HEK293 (cell line): Measurements from ENCODE around the gene RPUSD4.

Experiments used
- CTCF ChIA-PET: fragments of 350-600 bp; formaldehyde crosslinking; extraction: SDS; loops from one replicate; lab custom pipeline; 2021; ENCODE audit warnings: antibody characterized with exemption; lab: Yijun Ruan, JAX
- POLR2A ChIA-PET: fragments of 300-600 bp; formaldehyde crosslinking; extraction: SDS; loops from one replicate; lab custom pipeline; 2020; ENCODE audit warnings: antibody characterized with exemption, inconsistent platforms; lab: Yijun Ruan, JAX
- H3K27ac ChIP-seq: fragments of 200-500 bp; sonication (Bioruptor generic); 2 replicates; pipeline ENCODE4 v1.5.1; 2014; ENCODE audit warnings: low read depth, low read length, control low read depth, inconsistent platforms; ENCODE audit errors: extremely low read depth
- H3K36me3 ChIP-seq, 2 experiments: fragments of 200-500 bp in 1 of 2; sonication (Bioruptor generic) in 1 of 2; 1 replicate in 1 of 2; 2 replicates in 1 of 2; pipeline ENCODE4 v1.5.1; 2014 to 2017; ENCODE audit warnings: inconsistent platforms in 2 of 2, low read length in 2 of 2; ENCODE audit not compliant: control insufficient read depth in 2 of 2, insufficient read depth in 1 of 2
- H3K4me1 ChIP-seq: fragments of 200-500 bp; sonication (Bioruptor generic); 2 replicates; pipeline ENCODE4 v1.5.1; 2014; ENCODE audit warnings: mild to moderate bottlenecking, low read length, inconsistent platforms; ENCODE audit not compliant: control insufficient read depth, insufficient read depth
- H3K4me3 ChIP-seq: 2 replicates; pipeline ENCODE4 v1.5.1; 2011; ENCODE audit warnings: low read depth, mild to moderate bottlenecking, control low read depth, low read length, moderate library complexity
- H3K9me3 ChIP-seq: fragments of 200-500 bp; sonication (Bioruptor generic); 2 replicates; pipeline ENCODE4 v1.5.1; 2014; ENCODE audit warnings: low read depth, low read length, inconsistent platforms; ENCODE audit not compliant: control insufficient read depth, insufficient read depth
- GLIS1 ChIP-seq: fragments of 450-650 bp; formaldehyde crosslinking; IDR thresholded peaks from 2 replicates; pipeline ENCODE4 v1.5.1; 2016; ENCODE audit warnings: missing biosample characterization, missing genetic modification characterization
- KLF1 ChIP-seq: fragments of 450-650 bp; formaldehyde crosslinking; IDR thresholded peaks from 2 replicates; pipeline ENCODE4 v1.5.1; 2016; ENCODE audit warnings: missing biosample characterization, missing genetic modification characterization
- KLF7 ChIP-seq: fragments of 450-650 bp; formaldehyde crosslinking; IDR thresholded peaks from 2 replicates; pipeline ENCODE4 v1.5.1; 2016; ENCODE audit warnings: missing biosample characterization, missing genetic modification characterization, borderline replicate concordance
- TCF7L2 ChIP-seq: IDR thresholded peaks from 2 replicates; pipeline ENCODE4 v1.6.1; 2011; ENCODE audit warnings: low read depth, mild to moderate bottlenecking, inconsistent platforms, low read length, moderate library complexity, borderline replicate concordance
- ZBTB1 ChIP-seq: fragments of 450-650 bp; formaldehyde crosslinking; IDR thresholded peaks from 2 replicates; pipeline ENCODE4 v1.5.1; 2016; ENCODE audit warnings: missing biosample characterization, missing genetic modification characterization
- ZNF146 ChIP-seq: fragments of 450-650 bp; formaldehyde crosslinking; IDR thresholded peaks from 2 replicates; pipeline ENCODE4 v1.5.1; 2016; ENCODE audit warnings: missing biosample characterization, missing genetic modification characterization
- ZNF175 ChIP-seq: fragments of 450-650 bp; formaldehyde crosslinking; IDR thresholded peaks from 2 replicates; pipeline ENCODE4 v1.5.1; 2016; ENCODE audit warnings: missing biosample characterization, missing genetic modification characterization
- ZNF223 ChIP-seq: fragments of 450-650 bp; formaldehyde crosslinking; IDR thresholded peaks from 2 replicates; pipeline ENCODE4 v1.5.1; 2016; ENCODE audit warnings: missing biosample characterization, missing genetic modification characterization
- ZNF391 ChIP-seq: fragments of 450-650 bp; formaldehyde crosslinking; IDR thresholded peaks from 2 replicates; pipeline ENCODE4 v1.5.1; 2016; ENCODE audit warnings: low read depth, missing biosample characterization, missing genetic modification characterization, borderline replicate concordance
- ZNF433 ChIP-seq: fragments of 450-650 bp; formaldehyde crosslinking; IDR thresholded peaks from 2 replicates; pipeline ENCODE4 v1.5.1; 2016; ENCODE audit warnings: missing biosample characterization, missing genetic modification characterization, low read depth
- ZNF48 ChIP-seq: fragments of 450-650 bp; formaldehyde crosslinking; IDR thresholded peaks from 2 replicates; pipeline ENCODE4 v1.5.1; 2016; ENCODE audit warnings: missing biosample characterization, missing genetic modification characterization
- ZNF555 ChIP-seq: fragments of 450-650 bp; formaldehyde crosslinking; conservative IDR thresholded peaks from 2 replicates; pipeline ENCODE4 v1.5.1; 2017; ENCODE audit warnings: missing biosample characterization, mild to moderate bottlenecking, missing genetic modification characterization, inconsistent platforms
- ZNF561 ChIP-seq: fragments of 450-650 bp; IDR thresholded peaks from 2 replicates; pipeline ENCODE4 v1.5.1; 2018; ENCODE audit warnings: missing biosample characterization, missing genetic modification characterization, borderline replicate concordance
- ZNF621 ChIP-seq: fragments of 450-650 bp; formaldehyde crosslinking; IDR thresholded peaks from 2 replicates; pipeline ENCODE4 v1.5.1; 2017; ENCODE audit warnings: missing biosample characterization, missing genetic modification characterization
- ZNF792 ChIP-seq: fragments of 450-650 bp; formaldehyde crosslinking; IDR thresholded peaks from 2 replicates; pipeline ENCODE4 v1.5.1; 2016; ENCODE audit warnings: missing biosample characterization, missing genetic modification characterization
- TF ChIP-seq, protein P1 (sequence below): fragments of 450-650 bp; formaldehyde crosslinking; IDR thresholded peaks from 2 replicates; pipeline ENCODE4; 2016; ENCODE audit warnings: missing biosample characterization, missing genetic modification characterization
- TF ChIP-seq, protein P2 (sequence below): fragments of 450-650 bp; formaldehyde crosslinking; IDR thresholded peaks from 2 replicates; pipeline ENCODE4 v1.5.1; 2016; ENCODE audit warnings: missing biosample characterization, missing genetic modification characterization
- TF ChIP-seq, protein P3 (sequence below): fragments of 450-650 bp; formaldehyde crosslinking; IDR thresholded peaks from 2 replicates; pipeline ENCODE4 v1.5.1; 2016; ENCODE audit warnings: missing biosample characterization, missing genetic modification characterization, borderline replicate concordance
- TF ChIP-seq, protein P4 (sequence below): fragments of 450-650 bp; formaldehyde crosslinking; IDR thresholded peaks from 2 replicates; pipeline ENCODE4 v1.5.1; 2016; ENCODE audit warnings: missing biosample characterization, missing genetic modification characterization
- TF ChIP-seq, protein P5 (sequence below): fragments of 450-650 bp; formaldehyde crosslinking; IDR thresholded peaks from 2 replicates; pipeline ENCODE4 v1.5.1; 2016; ENCODE audit warnings: missing biosample characterization, missing genetic modification characterization
- TF ChIP-seq, protein P6 (sequence below): fragments of 450-650 bp; formaldehyde crosslinking; IDR thresholded peaks from 2 replicates; pipeline ENCODE4 v1.5.1; 2016; ENCODE audit warnings: missing biosample characterization, missing genetic modification characterization, low read depth

Gene RPUSD4

DNA sequence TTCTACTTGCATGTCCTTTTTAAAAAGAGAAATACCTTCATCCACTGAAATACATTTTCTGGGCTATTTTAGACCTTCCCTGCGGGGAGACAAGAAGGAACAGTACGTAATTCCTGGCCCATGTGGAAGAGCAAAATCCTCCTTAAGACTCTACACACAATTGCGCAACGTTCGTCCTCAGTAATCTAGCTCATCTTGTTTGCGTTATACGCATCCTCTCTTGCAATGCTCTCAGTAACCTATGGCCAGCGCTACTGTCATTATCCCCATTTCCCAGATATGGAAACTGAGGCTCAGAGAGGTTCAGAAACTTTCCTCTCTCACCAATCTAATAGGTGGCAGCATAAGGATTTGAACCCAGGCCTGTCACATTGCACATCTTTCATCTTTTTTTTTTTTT lies 54.6 kb downstream of the RPUSD4 start (continued):
- TF ChIP-seq, protein P1, sequence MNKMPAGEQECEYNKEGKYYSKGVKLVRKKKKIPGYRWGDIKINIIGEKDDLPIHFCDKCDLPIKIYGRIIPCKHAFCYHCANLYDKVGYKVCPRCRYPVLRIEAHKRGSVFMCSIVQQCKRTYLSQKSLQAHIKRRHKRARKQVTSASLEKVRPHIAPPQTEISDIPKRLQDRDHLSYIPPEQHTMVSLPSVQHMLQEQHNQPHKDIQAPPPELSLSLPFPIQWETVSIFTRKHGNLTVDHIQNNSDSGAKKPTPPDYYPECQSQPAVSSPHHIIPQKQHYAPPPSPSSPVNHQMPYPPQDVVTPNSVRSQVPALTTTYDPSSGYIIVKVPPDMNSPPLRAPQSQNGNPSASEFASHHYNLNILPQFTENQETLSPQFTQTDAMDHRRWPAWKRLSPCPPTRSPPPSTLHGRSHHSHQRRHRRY, result no peak
- TF ChIP-seq ZNF561 (tag by site-specific recombination) (no peak), ZNF433 (tag by site-specific recombination) (no peak), ZNF391 (tag by site-specific recombination) (no peak), KLF1 (tag by site-specific recombination) (no peak), ZNF48 (tag by site-specific recombination) (no peak)
- TF ChIP-seq, protein P2, sequence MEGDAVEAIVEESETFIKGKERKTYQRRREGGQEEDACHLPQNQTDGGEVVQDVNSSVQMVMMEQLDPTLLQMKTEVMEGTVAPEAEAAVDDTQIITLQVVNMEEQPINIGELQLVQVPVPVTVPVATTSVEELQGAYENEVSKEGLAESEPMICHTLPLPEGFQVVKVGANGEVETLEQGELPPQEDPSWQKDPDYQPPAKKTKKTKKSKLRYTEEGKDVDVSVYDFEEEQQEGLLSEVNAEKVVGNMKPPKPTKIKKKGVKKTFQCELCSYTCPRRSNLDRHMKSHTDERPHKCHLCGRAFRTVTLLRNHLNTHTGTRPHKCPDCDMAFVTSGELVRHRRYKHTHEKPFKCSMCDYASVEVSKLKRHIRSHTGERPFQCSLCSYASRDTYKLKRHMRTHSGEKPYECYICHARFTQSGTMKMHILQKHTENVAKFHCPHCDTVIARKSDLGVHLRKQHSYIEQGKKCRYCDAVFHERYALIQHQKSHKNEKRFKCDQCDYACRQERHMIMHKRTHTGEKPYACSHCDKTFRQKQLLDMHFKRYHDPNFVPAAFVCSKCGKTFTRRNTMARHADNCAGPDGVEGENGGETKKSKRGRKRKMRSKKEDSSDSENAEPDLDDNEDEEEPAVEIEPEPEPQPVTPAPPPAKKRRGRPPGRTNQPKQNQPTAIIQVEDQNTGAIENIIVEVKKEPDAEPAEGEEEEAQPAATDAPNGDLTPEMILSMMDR (tag by site-specific recombination), result no peak
- TF ChIP-seq, protein P3, sequence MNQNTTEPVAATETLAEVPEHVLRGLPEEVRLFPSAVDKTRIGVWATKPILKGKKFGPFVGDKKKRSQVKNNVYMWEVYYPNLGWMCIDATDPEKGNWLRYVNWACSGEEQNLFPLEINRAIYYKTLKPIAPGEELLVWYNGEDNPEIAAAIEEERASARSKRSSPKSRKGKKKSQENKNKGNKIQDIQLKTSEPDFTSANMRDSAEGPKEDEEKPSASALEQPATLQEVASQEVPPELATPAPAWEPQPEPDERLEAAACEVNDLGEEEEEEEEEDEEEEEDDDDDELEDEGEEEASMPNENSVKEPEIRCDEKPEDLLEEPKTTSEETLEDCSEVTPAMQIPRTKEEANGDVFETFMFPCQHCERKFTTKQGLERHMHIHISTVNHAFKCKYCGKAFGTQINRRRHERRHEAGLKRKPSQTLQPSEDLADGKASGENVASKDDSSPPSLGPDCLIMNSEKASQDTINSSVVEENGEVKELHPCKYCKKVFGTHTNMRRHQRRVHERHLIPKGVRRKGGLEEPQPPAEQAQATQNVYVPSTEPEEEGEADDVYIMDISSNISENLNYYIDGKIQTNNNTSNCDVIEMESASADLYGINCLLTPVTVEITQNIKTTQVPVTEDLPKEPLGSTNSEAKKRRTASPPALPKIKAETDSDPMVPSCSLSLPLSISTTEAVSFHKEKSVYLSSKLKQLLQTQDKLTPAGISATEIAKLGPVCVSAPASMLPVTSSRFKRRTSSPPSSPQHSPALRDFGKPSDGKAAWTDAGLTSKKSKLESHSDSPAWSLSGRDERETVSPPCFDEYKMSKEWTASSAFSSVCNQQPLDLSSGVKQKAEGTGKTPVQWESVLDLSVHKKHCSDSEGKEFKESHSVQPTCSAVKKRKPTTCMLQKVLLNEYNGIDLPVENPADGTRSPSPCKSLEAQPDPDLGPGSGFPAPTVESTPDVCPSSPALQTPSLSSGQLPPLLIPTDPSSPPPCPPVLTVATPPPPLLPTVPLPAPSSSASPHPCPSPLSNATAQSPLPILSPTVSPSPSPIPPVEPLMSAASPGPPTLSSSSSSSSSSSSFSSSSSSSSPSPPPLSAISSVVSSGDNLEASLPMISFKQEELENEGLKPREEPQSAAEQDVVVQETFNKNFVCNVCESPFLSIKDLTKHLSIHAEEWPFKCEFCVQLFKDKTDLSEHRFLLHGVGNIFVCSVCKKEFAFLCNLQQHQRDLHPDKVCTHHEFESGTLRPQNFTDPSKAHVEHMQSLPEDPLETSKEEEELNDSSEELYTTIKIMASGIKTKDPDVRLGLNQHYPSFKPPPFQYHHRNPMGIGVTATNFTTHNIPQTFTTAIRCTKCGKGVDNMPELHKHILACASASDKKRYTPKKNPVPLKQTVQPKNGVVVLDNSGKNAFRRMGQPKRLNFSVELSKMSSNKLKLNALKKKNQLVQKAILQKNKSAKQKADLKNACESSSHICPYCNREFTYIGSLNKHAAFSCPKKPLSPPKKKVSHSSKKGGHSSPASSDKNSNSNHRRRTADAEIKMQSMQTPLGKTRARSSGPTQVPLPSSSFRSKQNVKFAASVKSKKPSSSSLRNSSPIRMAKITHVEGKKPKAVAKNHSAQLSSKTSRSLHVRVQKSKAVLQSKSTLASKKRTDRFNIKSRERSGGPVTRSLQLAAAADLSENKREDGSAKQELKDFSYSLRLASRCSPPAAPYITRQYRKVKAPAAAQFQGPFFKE (tag by site-specific recombination), result no peak

DNA sequence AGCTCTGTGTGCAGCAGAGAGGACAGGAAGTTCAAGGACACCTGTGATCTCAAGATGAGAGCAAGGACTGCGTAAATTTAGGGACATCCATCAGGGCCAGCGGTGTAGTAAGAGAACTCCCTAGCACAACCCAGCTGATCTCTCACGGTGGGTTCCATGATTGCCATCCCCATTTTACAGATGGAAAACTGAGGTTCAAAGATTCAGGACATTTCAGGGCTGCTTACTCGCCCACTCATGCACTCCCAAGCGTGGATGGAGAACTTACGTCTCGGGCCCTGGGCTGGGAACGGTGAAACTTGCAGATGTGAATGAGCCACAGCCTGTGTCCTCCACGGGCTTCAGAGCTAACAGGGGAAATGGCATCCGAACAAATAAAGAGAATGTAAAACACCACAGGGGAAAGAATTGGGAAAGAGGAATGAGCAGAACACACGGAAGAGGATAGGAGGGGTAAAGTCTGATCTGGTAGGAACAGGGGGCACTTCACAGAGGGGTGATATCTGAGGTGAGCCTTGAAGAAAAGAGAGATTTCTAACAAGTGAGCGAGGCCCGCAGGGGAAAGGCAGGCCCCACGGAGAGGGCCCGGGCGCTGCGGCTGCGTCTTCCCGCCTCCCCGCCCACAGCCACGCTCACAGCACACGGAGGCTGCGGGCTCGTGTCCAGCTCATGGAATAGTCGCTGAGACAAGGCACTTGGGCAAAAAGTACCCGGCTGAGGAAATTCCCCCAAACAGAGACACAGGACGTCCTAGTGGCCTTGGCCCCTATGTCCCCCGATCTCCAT lies 55.9 kb downstream of the RPUSD4 start:
- ChIA-PET CTCF (no interaction called here), POLR2A (interaction anchor here (0.5 kb wide), 1 partner anchor 114 kb away, joined by 3 read pairs; no protein-coding TSS in a partner anchor)
- Histone ChIP-seq H3K4me1 (peaks cover 6% of the 10 kb centered on the region), H3K4me3 (no peak overlapping the region), H3K36me3 (no peaks in the 10 kb centered on the region), H3K27ac (no peak overlapping the region), H3K9me3 (no peaks in the 10 kb centered on the region)
- TF ChIP-seq, protein P4, sequence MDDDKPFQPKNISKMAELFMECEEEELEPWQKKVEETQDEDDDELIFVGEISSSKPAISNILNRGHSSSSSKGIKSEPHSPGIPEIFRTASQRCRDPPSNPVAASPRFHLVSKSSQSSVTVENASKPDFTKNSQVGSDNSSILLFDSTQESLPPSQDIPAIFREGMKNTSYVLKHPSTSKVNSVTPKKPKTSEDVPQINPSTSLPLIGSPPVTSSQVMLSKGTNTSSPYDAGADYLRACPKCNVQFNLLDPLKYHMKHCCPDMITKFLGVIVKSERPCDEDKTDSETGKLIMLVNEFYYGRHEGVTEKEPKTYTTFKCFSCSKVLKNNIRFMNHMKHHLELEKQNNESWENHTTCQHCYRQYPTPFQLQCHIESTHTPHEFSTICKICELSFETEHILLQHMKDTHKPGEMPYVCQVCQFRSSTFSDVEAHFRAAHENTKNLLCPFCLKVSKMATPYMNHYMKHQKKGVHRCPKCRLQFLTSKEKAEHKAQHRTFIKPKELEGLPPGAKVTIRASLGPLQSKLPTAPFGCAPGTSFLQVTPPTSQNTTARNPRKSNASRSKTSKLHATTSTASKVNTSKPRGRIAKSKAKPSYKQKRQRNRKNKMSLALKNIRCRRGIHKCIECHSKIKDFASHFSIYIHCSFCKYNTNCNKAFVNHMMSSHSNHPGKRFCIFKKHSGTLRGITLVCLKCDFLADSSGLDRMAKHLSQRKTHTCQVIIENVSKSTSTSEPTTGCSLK (tag by site-specific recombination), result no peak
- TF ChIP-seq ZNF792 (tag by site-specific recombination) (no peak), ZBTB1 (tag by site-specific recombination) (no peak), ZNF621 (tag by site-specific recombination) (no peak), TCF7L2 (no peak), GLIS1 (tag by site-specific recombination) (no peak), ZNF223 (tag by site-specific recombination) (no peak), ZNF146 (no peak), ZNF175 (tag by site-specific recombination) (no peak), KLF7 (tag by site-specific recombination) (no peak), ZNF555 (no peak)
- TF ChIP-seq, protein P5, sequence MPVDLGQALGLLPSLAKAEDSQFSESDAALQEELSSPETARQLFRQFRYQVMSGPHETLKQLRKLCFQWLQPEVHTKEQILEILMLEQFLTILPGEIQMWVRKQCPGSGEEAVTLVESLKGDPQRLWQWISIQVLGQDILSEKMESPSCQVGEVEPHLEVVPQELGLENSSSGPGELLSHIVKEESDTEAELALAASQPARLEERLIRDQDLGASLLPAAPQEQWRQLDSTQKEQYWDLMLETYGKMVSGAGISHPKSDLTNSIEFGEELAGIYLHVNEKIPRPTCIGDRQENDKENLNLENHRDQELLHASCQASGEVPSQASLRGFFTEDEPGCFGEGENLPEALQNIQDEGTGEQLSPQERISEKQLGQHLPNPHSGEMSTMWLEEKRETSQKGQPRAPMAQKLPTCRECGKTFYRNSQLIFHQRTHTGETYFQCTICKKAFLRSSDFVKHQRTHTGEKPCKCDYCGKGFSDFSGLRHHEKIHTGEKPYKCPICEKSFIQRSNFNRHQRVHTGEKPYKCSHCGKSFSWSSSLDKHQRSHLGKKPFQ, result no peak
- TF ChIP-seq, protein P6, sequence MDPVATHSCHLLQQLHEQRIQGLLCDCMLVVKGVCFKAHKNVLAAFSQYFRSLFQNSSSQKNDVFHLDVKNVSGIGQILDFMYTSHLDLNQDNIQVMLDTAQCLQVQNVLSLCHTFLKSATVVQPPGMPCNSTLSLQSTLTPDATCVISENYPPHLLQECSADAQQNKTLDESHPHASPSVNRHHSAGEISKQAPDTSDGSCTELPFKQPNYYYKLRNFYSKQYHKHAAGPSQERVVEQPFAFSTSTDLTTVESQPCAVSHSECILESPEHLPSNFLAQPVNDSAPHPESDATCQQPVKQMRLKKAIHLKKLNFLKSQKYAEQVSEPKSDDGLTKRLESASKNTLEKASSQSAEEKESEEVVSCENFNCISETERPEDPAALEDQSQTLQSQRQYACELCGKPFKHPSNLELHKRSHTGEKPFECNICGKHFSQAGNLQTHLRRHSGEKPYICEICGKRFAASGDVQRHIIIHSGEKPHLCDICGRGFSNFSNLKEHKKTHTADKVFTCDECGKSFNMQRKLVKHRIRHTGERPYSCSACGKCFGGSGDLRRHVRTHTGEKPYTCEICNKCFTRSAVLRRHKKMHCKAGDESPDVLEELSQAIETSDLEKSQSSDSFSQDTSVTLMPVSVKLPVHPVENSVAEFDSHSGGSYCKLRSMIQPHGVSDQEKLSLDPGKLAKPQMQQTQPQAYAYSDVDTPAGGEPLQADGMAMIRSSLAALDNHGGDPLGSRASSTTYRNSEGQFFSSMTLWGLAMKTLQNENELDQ (tag by site-specific recombination), result no peak
